ENCODE data around the gene MISP. TPM values are rescaled to one million over a fixed set of nuclear protein-coding genes. Genes with fewer than 3 reads are reported as not detected.

MISP gene
- total RNA-seq, 1 donor from 2014 or later: not detected

- peak; percentile 100 for DNase-seq (ENCODE audit: low read depth, low spot score)
Measured at GRCh38 chr19:796692-797527, 46.0 kb downstream of the MISP start, which contains the start of gene PTBP1. PTBP1 (plus strand) TSS chr19:797452; CDS start chr19:797498, 46 bp downstream.

GRCh38 chr19:797528-798414 lies 46.9 kb downstream of the MISP start:
- peak; percentile 49 for DNase-seq (ENCODE audit: low read depth, low spot score)

- DNase-seq (ENCODE audit: low read depth, low spot score): no peak
Measured at GRCh38 chr19:798415-799075, 47.6 kb downstream of the MISP start.

GRCh38 chr19:799076-799881 lies 48.4 kb downstream of the MISP start:
- no peak for DNase-seq (ENCODE audit: low read depth, low spot score)

DNA sequence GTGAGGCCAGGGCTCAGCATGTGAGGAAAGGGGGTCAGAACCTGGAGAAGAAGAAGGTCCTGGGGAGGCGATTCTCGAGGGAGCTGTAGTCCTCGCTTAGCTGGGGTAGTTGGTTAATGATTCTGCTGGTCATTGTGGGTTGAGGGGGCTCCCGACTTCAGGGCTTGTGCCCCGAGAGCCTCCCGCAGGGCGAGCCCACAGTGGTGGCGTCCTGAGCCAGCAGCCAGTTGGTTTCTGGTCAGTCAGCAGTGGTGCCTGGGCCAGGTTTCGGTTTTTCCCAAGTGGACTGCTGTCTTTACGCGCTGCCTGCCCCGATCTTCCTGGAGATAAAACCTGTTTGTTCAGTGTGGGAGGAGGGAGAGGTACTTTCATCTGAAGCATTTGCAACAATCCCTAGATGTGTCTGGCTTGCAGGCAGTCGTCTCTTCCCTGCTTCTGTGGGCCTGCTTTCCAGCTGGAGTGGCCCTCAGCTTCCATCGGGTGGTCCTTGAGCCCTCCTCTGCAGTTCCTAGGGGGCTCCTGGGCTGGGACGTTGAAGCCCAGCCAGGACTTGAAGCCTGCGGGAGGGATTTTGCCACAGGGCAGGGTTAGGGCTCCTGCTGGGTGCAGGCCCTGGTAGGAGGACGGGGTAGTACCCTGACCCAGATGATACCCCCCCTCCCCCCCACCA lies 49.6 kb downstream of the MISP start:
- no peak for DNase-seq (ENCODE audit: low read depth, low spot score)

DNA sequence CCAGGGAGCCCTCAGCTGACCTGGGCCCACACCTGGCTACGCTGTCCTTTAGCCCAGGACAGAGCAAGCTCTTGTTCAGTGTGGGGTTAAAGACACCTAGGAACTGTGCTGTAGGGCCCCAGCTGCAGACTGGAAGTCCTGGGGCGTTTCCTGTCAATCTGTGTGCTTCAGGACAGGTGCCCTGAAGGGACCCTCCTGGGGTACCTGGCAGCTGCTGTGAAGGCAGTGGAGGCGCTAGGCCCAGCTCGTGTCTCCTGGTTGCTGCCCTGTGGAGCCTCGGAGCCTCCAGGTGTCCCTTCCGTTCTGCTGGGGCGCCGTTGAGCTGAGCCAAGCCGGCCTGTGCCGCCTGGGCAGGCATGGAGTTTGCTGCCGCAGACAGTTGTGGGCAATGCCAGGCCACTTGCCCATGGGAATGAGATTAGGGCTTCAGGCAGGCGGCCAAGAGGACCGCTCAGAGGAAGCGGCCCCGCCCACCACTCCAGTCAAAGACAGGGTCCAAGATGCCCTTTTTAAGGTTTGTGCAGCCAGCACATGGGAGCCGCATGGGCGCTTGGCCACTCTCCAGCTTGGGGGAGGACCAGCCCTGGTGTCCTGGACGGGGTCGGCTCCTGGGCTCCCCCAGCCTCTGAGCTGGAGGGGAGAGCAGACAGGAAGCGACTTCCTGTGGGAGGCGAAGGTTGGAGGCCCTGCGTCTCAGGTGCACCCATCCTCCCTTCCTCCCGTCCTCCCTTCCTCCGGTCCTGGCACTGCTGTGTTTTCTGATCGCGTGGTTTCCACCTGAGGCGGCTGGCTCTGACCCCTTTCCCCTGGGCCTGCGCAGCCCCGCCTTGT lies 50.3 kb downstream of the MISP start:
- no peak for DNase-seq (ENCODE audit: low read depth, low spot score)

DNA sequence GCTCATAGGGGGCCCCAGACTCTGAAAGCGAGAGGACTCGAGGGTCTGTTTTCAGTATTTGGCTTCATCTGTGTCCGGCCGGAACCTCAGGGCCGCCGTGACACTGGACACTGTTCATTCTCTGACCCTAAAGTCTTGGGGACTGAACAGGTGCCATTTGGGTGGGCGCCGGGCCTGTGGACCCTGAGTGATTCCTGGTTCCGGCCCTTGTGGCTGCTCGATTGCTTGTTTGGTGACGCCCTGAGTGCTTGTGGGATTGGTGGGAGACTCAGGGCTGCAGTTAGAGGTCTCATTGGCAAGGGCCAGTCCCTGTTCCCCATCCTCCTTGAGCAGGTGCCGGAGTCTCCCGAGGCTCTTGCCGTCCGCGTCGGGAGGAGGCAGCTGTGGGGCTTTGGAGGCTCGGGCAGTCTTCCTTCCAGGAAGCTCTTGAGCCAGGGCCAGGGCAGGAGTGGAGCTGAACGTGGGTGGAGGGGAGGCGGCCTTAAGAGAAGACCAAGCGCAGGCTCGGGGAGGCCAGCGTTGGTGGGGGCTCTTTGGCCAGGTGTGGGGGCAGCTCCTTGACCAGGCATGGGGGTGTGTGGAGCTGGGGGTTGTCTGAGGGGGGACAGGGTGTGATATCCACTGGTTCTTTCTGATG lies 51.1 kb downstream of the MISP start:
- no peak for DNase-seq (ENCODE audit: low read depth, low spot score)

- DNase-seq (ENCODE audit: low read depth, low spot score): no peak
Measured at GRCh38 chr19:802498-803098, 51.7 kb downstream of the MISP start.

- no peak for DNase-seq (ENCODE audit: low read depth, low spot score)
Measured at GRCh38 chr19:803099-803561, 52.2 kb downstream of the MISP start.

GRCh38 chr19:803686-804418 lies 52.9 kb downstream of the MISP start:
- no peak for DNase-seq (ENCODE audit: low read depth, low spot score)

- DNase-seq (ENCODE audit: low read depth, low spot score): no peak
Measured at GRCh38 chr19:804419-805165, 53.7 kb downstream of the MISP start.

GRCh38 chr19:805166-805551 lies 54.2 kb downstream of the MISP start:
- DNase-seq (ENCODE audit: low read depth, low spot score): no peak

DNA sequence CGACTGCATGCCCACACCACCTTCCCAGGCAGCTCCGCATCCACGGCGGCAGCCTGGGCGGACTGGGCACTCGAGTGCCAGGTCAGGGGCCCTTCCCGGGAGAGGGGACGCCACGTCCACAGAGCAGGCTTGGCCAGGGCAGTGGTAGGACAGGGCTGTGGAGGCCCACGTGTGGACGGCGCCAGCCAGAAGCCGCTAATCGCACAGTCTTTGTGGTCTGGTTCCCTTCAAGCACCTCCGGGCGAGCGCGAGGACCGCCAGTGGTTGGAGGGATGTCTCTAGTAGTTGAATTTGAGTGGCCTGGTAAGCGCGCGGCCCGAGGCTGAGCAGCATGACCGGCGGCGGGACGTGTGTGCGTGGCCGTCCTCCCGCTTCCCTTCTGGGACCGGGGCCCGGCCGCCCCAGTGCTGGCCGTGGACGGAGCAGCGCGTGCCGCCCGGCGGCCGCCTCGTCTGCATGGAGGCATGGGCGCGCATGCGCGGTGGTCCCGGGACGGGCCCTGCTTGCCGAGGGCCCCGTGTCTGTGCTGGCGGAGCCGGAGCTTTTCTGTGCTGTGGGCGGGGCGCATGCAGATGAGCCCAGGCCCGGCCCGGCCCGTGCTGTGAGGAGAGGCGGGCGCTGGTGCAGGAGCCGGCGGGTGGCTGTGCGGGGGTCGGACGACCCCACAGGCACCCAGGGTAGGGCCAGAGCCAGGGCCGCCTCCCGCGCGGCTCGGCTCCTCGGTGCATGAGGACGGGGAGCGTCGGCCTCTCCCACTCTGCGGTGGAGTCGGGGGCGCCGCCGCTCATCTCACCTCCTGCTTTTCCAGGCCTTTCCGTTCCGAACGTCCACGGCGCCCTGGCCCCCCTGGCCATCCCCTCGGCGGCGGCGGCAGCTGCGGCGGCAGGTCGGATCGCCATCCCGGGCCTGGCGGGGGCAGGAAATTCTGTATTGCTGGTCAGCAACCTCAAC lies 55.0 kb downstream of the MISP start:
- no peak for DNase-seq (ENCODE audit: low read depth, low spot score)

DNA sequence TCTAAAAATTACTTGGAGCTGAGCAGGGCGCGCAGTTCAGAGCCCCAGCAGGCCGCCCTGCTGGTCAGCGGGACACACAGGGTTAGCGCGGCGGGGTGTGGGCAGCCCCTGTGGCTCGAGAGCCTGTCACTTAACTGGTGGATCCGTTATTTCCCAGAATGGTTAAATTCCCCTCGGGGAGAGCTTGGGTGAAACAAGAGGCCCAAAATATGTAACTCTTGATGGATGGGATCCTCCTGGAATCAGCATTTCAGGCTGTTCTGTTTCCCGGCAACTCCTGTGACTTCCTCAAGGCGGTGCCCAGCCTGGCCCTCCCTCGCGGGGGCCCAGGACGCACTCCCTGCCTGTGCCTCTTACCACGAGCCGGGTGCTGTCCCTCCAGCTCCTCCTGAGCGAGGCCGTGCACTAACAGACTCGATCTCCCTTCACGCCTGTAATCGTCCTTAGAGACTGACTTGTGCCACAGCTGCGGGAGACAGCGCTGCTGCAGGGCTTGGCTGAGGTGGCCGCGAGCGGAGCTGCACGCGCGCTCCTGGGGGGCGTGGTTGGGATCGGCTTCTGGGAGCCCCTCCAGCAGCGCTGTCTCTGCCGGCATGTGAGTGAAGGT lies 56.0 kb downstream of the MISP start:
- DNase-seq (ENCODE audit: low read depth, low spot score): no peak

GRCh38 chr19:807627-808422 lies 56.9 kb downstream of the MISP start:
- DNase-seq (ENCODE audit: low read depth, low spot score): no peak

Data from pulmonary artery endothelial cell (primary cell).